H1 (cell line): ENCODE measurements around the gene FERMT2. TPM values are rescaled to one million over a fixed set of nuclear protein-coding genes. Genes with fewer than 3 reads are reported as not detected.

Experiments used
- CTCF ChIA-PET: fragments of 300-600 bp; sonication (Branson Sonifier 250); formaldehyde crosslinking; loops from one replicate; lab custom pipeline; 2021; ENCODE audit not compliant: partially characterized antibody; lab: Charles Lee
- POLR2A ChIA-PET: fragments of 300-600 bp; sonication (Branson Sonifier 250); formaldehyde crosslinking; loops from one replicate; lab custom pipeline; 2021; ENCODE audit warnings: inconsistent platforms; ENCODE audit not compliant: partially characterized antibody; lab: Charles Lee
- DNase-seq, 2 experiments: peaks; one replicate each; pipeline versions ENCODE4 v3.0.0 to v3.0.0-alpha.2; 2010 to 2022; ENCODE audit warnings: low spot score in 2 of 2, low read depth in 1 of 2, mixed read lengths in 1 of 2
- FAIRE-seq: peaks from 2 replicates; lab custom pipeline; 2011; peaks lifted over from hg19 to GRCh38; lab: Jason Lieb, UNC
- H2AFZ ChIP-seq: 2 replicates; pipeline ENCODE4 v1.8.1; 2012; ENCODE audit warnings: low read length, inconsistent platforms
- H2AK5ac ChIP-seq: 2 replicates; pipeline ENCODE4 v1.6.1; 2013; ENCODE audit warnings: low read depth, low read length
- H2BK120ac ChIP-seq: replicated peaks from 2 replicates; pipeline ENCODE3; 2013; ENCODE audit warnings: low read depth, low read length, inconsistent platforms
- H2BK12ac ChIP-seq: 2 replicates; pipeline ENCODE4 v1.6.1; 2013; ENCODE audit warnings: low read depth, low read length
- H2BK15ac ChIP-seq: 2 replicates; pipeline ENCODE4 v1.6.1; 2013; ENCODE audit warnings: low read length
- H2BK20ac ChIP-seq: 2 replicates; pipeline ENCODE4 v1.6.1; 2013; ENCODE audit warnings: low read length
- H2BK5ac ChIP-seq: 2 replicates; pipeline ENCODE4 v1.6.1; 2013; ENCODE audit warnings: low read depth, low read length
- H3K14ac ChIP-seq: 2 replicates; pipeline ENCODE4 v1.6.1; 2013; ENCODE audit warnings: inconsistent platforms; ENCODE audit not compliant: insufficient read length
- H3K18ac ChIP-seq: 2 replicates; pipeline ENCODE4 v1.6.1; 2013; ENCODE audit warnings: low read length; ENCODE audit errors: extremely low read depth
- H3K23ac ChIP-seq: 2 replicates; pipeline ENCODE4 v1.6.1; 2013; ENCODE audit warnings: inconsistent platforms; ENCODE audit not compliant: insufficient read length
- H3K23me2 ChIP-seq: 2 replicates; pipeline ENCODE4 v1.6.1; 2013; ENCODE audit warnings: low read depth, low read length
- H3K27ac ChIP-seq: 2 replicates; pipeline ENCODE4 v1.6.1; 2011; ENCODE audit warnings: low read depth, low read length, inconsistent platforms
- H3K27me3 ChIP-seq, 4 experiments: replicated peaks in 1 of 4; 1 replicate in 1 of 4; 2 replicates in 3 of 4; pipeline versions ENCODE4 v1.6.1 to v1.8.1; 2011 to 2013; ENCODE audit warnings: low read length in 3 of 4, mild to moderate bottlenecking in 3 of 4, inconsistent platforms in 2 of 4, mixed read lengths in 2 of 4, moderate library complexity in 1 of 4; ENCODE audit not compliant: control insufficient read depth in 3 of 4, insufficient read depth in 3 of 4; ENCODE audit errors: extremely low read depth in 1 of 4
- H3K36me3 ChIP-seq, 4 experiments: 2 replicates each; pipeline versions ENCODE4 v1.6.1 to v1.8.1; 2011 to 2013; ENCODE audit warnings: mild to moderate bottlenecking in 4 of 4, low read length in 3 of 4, moderate library complexity in 2 of 4, control low read depth in 1 of 4, inconsistent platforms in 1 of 4; ENCODE audit not compliant: insufficient read depth in 4 of 4, control insufficient read depth in 2 of 4
- H3K4ac ChIP-seq: replicated peaks from 2 replicates; pipeline ENCODE3; 2013; ENCODE audit warnings: low read length, low read depth, mixed read lengths, inconsistent platforms; ENCODE audit not compliant: insufficient read length
- H3K4me1 ChIP-seq, 4 experiments: replicated peaks in 1 of 4; 1 replicate in 1 of 4; 2 replicates in 3 of 4; pipeline versions ENCODE4 v1.6.1 to v1.8.1; 2011 to 2013; ENCODE audit warnings: low read length in 3 of 4, inconsistent platforms in 2 of 4, mixed read lengths in 1 of 4; ENCODE audit not compliant: insufficient read depth in 4 of 4, control insufficient read depth in 3 of 4
- H3K4me2 ChIP-seq, 2 experiments: 2 replicates each; pipeline versions ENCODE4 v1.6.1 to v1.8.1; 2011 to 2013; ENCODE audit warnings: low read depth in 2 of 2, low read length in 2 of 2, control low read depth in 1 of 2, inconsistent platforms in 1 of 2, mild to moderate bottlenecking in 1 of 2; ENCODE audit not compliant: insufficient read depth in 1 of 2
- H3K4me3 ChIP-seq, 4 experiments: fragments of 200-600, 300-600 bp in 1 of 4; sonication (generic), shearing (Covaris generic), sonication (Bioruptor Twin) in 1 of 4; 2 replicates each; pipeline versions ENCODE4 v1.5.1 to v1.8.1; 2011 to 2016; ENCODE audit warnings: low read length in 4 of 4, low read depth in 3 of 4, control low read depth in 2 of 4, inconsistent platforms in 2 of 4, mild to moderate bottlenecking in 2 of 4, mixed read lengths in 1 of 4, moderate library complexity in 1 of 4; ENCODE audit not compliant: insufficient read depth in 2 of 4; ENCODE audit errors: extremely low read depth in 1 of 4
- H3K56ac ChIP-seq: replicated peaks from 2 replicates; pipeline ENCODE3; 2013; ENCODE audit warnings: low read depth, mild to moderate bottlenecking, mixed read lengths, low read length, inconsistent platforms; ENCODE audit not compliant: insufficient read length
- H3K79me1 ChIP-seq: 2 replicates; pipeline ENCODE4 v1.6.1; 2013; ENCODE audit warnings: low read depth, low read length, control low read depth
- H3K79me2 ChIP-seq, 2 experiments: 2 replicates each; pipeline versions ENCODE4 v1.6.1 to v1.8.1; 2012 to 2013; ENCODE audit warnings: low read length in 2 of 2, mild to moderate bottlenecking in 2 of 2, inconsistent platforms in 1 of 2; ENCODE audit not compliant: insufficient read depth in 2 of 2, control insufficient read depth in 1 of 2
- H3K9ac ChIP-seq, 4 experiments: replicated peaks in 1 of 4; 1 replicate in 1 of 4; 2 replicates in 3 of 4; pipeline versions ENCODE4 v1.6.1 to v1.8.1; 2011 to 2013; ENCODE audit warnings: low read depth in 3 of 4, low read length in 3 of 4, control low read depth in 2 of 4, mild to moderate bottlenecking in 2 of 4, moderate library complexity in 2 of 4, inconsistent platforms in 1 of 4; ENCODE audit errors: extremely low read depth in 1 of 4
- H3K9me3 ChIP-seq, 2 experiments: 2 replicates each; pipeline versions ENCODE4 v1.6.1 to v1.8.1; 2012 to 2013; ENCODE audit warnings: mild to moderate bottlenecking in 2 of 2, moderate library complexity in 2 of 2, control low read depth in 1 of 2, inconsistent platforms in 1 of 2, low read depth in 1 of 2, low read length in 1 of 2, mixed read lengths in 1 of 2; ENCODE audit not compliant: insufficient read depth in 2 of 2
- H4K20me1 ChIP-seq, 2 experiments: replicated peaks in 1 of 2; 2 replicates each; pipeline versions ENCODE3 to v1.8.1; 2011 to 2013; ENCODE audit warnings: inconsistent platforms in 2 of 2, low read length in 2 of 2, mild to moderate bottlenecking in 1 of 2; ENCODE audit not compliant: insufficient read depth in 2 of 2, control insufficient read depth in 1 of 2
- H4K5ac ChIP-seq: 2 replicates; pipeline ENCODE4 v1.6.1; 2013; ENCODE audit warnings: low read length, low read depth, mixed read lengths, inconsistent platforms; ENCODE audit not compliant: insufficient read length
- H4K8ac ChIP-seq: 2 replicates; pipeline ENCODE4 v1.8.0; 2013; ENCODE audit warnings: mild to moderate bottlenecking, moderate library complexity, low read length, inconsistent platforms; ENCODE audit not compliant: insufficient read depth; ENCODE audit errors: extremely low read depth
- H4K91ac ChIP-seq: replicated peaks from 2 replicates; pipeline ENCODE3; 2013; ENCODE audit warnings: low read length, mixed read lengths, inconsistent platforms; ENCODE audit not compliant: insufficient read length
- CREB1 ChIP-seq: IDR thresholded peaks from 2 replicates; pipeline ENCODE4 v1.6.1; 2012; ENCODE audit warnings: inconsistent platforms
- CTBP2 ChIP-seq: IDR thresholded peaks from 2 replicates; pipeline ENCODE4 v1.7.0; 2011; ENCODE audit warnings: borderline replicate concordance, mild to moderate bottlenecking, moderate library complexity, mixed read lengths, low read length; ENCODE audit not compliant: insufficient read depth, insufficient read length
- GABPA ChIP-seq: IDR thresholded peaks from 2 replicates; pipeline ENCODE4 v1.6.1; 2011; ENCODE audit warnings: mild to moderate bottlenecking, low read length, moderate library complexity, borderline replicate concordance; ENCODE audit not compliant: insufficient read depth
- GTF2F1 ChIP-seq: IDR thresholded peaks from 2 replicates; pipeline ENCODE4 v1.6.1; 2012; ENCODE audit warnings: low read depth, low read length, improper control_type of control experiment, borderline replicate concordance
- RAD21 ChIP-seq, 2 experiments: IDR thresholded peaks in 1 of 2; conservative IDR thresholded peaks in 1 of 2; 2 replicates each; pipeline ENCODE4 v1.6.1; 2011; ENCODE audit warnings: low read depth in 2 of 2, low read length in 2 of 2, improper control_type of control experiment in 1 of 2, inconsistent platforms in 1 of 2, mild to moderate bottlenecking in 1 of 2, moderate library complexity in 1 of 2
- SP1 ChIP-seq: IDR thresholded peaks from 2 replicates; pipeline ENCODE4 v1.6.1; 2011; ENCODE audit warnings: low read depth, low read length
- TAF7 ChIP-seq: optimal IDR thresholded peaks from 2 replicates; pipeline ENCODE3; 2011; ENCODE audit warnings: low read depth, mild to moderate bottlenecking, inconsistent platforms, low read length, moderate library complexity, borderline replicate concordance
- TBP ChIP-seq: IDR thresholded peaks from 2 replicates; pipeline ENCODE4 v1.6.1; 2011; ENCODE audit warnings: low read depth, low read length, improper control_type of control experiment
- WGBS, 2 experiments: shearing (Covaris generic) in 1 of 2; methylation state at CpG; one replicate each; pipeline versions ENCODE4 v1.1.6 to v1.1.7; 2013 to 2015; ENCODE audit warnings: low lambda C conversion rate in 2 of 2, mixed read lengths in 2 of 2, inconsistent platforms in 1 of 2, low coverage in 1 of 2, missing lambda C conversion rate in 1 of 2; ENCODE audit not compliant: insufficient replicate concordance in 2 of 2, insufficient coverage in 1 of 2, insufficient read length in 1 of 2; ENCODE audit errors: extremely low coverage in 1 of 2, missing lambda C conversion rate in 1 of 2; 5-methylcytosine and 5-hydroxymethylcytosine counted together
- polyA plus RNA-seq, 7 experiments: library from polyadenylated mRNA; depleted of rRNA in 3 of 7; stranded (reverse) in 5 of 7; unstranded in 2 of 7; fragments of >200 nt in 5 of 7; fragments of 200-250 nt in 2 of 7; gene quantifications; 1 replicate in 5 of 7; 2 replicates in 1 of 7; 4 replicates in 1 of 7; pipeline versions ENCODE4 v1.2.1 to v1.2.3, GENCODE V29; 2011 to 2013; ENCODE audit warnings: missing spikeins in 2 of 7, mixed read lengths in 2 of 7
- total RNA-seq: library from RNA; stranded (reverse); fragmentation: NEBNext Ultra II Directional; extraction: Animal tissue kit (Norgen Biotek cat#: 25700); gene quantifications from 2 replicates; pipeline ENCODE4 v1.2.1, GENCODE V29; 2021

Gene FERMT2
- total and polyA plus RNA-seq, 2 of the 8 experiments (the other 6 are each of a cell fraction or from before 2014, with no cell fraction given) = 53.3 to 142 TPM

DNA sequence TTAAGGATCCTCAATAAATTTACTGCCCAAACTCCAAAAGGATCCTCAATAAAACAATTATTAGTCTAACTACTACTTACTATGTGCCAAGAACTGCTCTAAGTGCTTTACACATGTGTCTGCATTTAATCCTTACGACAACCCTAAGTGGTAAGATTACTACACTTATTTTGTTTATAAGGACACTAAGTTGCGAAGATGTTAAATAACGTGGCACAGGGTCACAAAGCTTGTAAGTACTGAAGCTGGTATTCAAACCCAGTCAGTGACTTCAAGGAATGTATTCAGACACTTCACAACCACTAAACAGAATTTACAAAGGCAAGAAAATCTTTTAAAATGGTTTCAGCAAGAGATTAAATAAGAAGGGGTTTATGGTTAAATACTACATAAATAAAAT lies 13.0 kb downstream of the FERMT2 start:
- Histone ChIP-seq H3K27ac (no peak overlapping the region), H4K20me1 (peaks cover 0 to 5% of the 10 kb centered on the region in 2 experiments)

More for the DNA sequence above, 13.0 kb downstream of the FERMT2 start:
- H3K9me3 ChIP-seq = no peaks in the 10 kb centered on the region; a peak in 1 of 4 replicates
- no peak overlapping the region for H4K5ac ChIP-seq
- no peak overlapping the region for H2AFZ ChIP-seq
- no peak overlapping the region for H3K56ac ChIP-seq
- H4K91ac ChIP-seq = no peak overlapping the region
- no peak overlapping the region for H3K18ac ChIP-seq
- no peaks in the 10 kb centered on the region; a peak in 2 of 8 replicates for H3K36me3 ChIP-seq
- FAIRE-seq = no peak
- no peak overlapping the region for H2AK5ac ChIP-seq
- CTCF ChIA-PET = interaction anchor here (0.7 to 1.8 kb wide), 6 partner anchors 10 to 96 kb away, joined by 3 to 8 read pairs (median 4); no protein-coding TSS in a partner anchor
- peaks cover 4% of the 10 kb centered on the region; the same call in 1 of the 2 replicates for H3K79me1 ChIP-seq
- peaks cover 4 to 95% of the 10 kb centered on the region in 2 experiments; a peak in 3 of 4 replicates for H3K79me2 ChIP-seq
- no peak overlapping the region for H3K9ac ChIP-seq
- no peak overlapping the region for H3K23ac ChIP-seq
- no peaks in the 10 kb centered on the region for H3K27me3 ChIP-seq
- TF ChIP-seq TBP (no peak), GTF2F1 (no peak), CTBP2 (no peak), CREB1 (no peak), GABPA (no peak), TAF7 (no peak), SP1 (no peak), RAD21 (IDR thresholded peaks at IDR 0.05 in 1 of 2, conservative IDR thresholded peaks at IDR 0.05 in 1 of 2; ENCODE audit: low read depth in 2 of 2, low read length in 2 of 2) (no peak)
- TF ChIP-seq, all 59 proteins: peak for 0
- no peak overlapping the region for H2BK12ac ChIP-seq
- H3K4me2 ChIP-seq = no peak overlapping the region
- H2BK5ac ChIP-seq = no peak overlapping the region
- no peak overlapping the region for H2BK120ac ChIP-seq
- no peak overlapping the region for H3K4me3 ChIP-seq
- 87% methylated on average over 3 of the region's 3 CpGs; no CpG with 5 or more reads in 1 of the 2 experiments for WGBS, 2 experiments
- no peak overlapping the region for H3K4ac ChIP-seq
- H2BK20ac ChIP-seq = no peak overlapping the region
- DNase-seq = no peak
- no peaks in the 10 kb centered on the region for H3K4me1 ChIP-seq
- H4K8ac ChIP-seq = no peak overlapping the region
- POLR2A ChIA-PET = interaction anchor here (0.7 to 1.5 kb wide), 2 partner anchors 9 to 14 kb away, joined by 3 read pairs; partner anchors contain the start of gene FERMT2
- H3K23me2 ChIP-seq = no peaks in the 10 kb centered on the region; the same call in 1 of the 2 replicates
- H3K14ac ChIP-seq = no peak overlapping the region
- H2BK15ac ChIP-seq = no peak overlapping the region
